Liver (tissue), 3 donors: ENCODE measurements around the gene ILF3.

Experiments
- GABPA ChIP-seq, 2 donors: IDR thresholded peaks in 1 of 2; conservative IDR thresholded peaks in 1 of 2; 2 replicates each; pipeline ENCODE4 v1.6.1; 2016; ENCODE audit warnings: antibody characterized with exemption in 2 of 2, mild to moderate bottlenecking in 1 of 2, moderate library complexity in 1 of 2
- HNF4A ChIP-seq, 2 donors: conservative IDR thresholded peaks; 2 replicates each; pipeline ENCODE4 v1.6.1; 2016; ENCODE audit warnings: antibody characterized with exemption in 2 of 2, mild to moderate bottlenecking in 2 of 2
- REST ChIP-seq: IDR thresholded peaks from 2 replicates; pipeline ENCODE4 v1.6.1; 2016; ENCODE audit warnings: antibody characterized with exemption, mild to moderate bottlenecking
- TF ChIP-seq, protein P1 (sequence below): fragments of 150-350 bp; IDR thresholded peaks from 2 replicates; pipeline ENCODE4 v1.5.1; 2017; ENCODE audit warnings: improper control_type of control experiment, low read depth, low read length; ENCODE audit not compliant: missing input control
- TF ChIP-seq, protein P2 (sequence below): IDR thresholded peaks from 2 replicates; pipeline ENCODE4 v1.6.1; 2016; ENCODE audit warnings: antibody characterized with exemption
- donor health status: healthy.
- donor health status: healthy.

DNA sequence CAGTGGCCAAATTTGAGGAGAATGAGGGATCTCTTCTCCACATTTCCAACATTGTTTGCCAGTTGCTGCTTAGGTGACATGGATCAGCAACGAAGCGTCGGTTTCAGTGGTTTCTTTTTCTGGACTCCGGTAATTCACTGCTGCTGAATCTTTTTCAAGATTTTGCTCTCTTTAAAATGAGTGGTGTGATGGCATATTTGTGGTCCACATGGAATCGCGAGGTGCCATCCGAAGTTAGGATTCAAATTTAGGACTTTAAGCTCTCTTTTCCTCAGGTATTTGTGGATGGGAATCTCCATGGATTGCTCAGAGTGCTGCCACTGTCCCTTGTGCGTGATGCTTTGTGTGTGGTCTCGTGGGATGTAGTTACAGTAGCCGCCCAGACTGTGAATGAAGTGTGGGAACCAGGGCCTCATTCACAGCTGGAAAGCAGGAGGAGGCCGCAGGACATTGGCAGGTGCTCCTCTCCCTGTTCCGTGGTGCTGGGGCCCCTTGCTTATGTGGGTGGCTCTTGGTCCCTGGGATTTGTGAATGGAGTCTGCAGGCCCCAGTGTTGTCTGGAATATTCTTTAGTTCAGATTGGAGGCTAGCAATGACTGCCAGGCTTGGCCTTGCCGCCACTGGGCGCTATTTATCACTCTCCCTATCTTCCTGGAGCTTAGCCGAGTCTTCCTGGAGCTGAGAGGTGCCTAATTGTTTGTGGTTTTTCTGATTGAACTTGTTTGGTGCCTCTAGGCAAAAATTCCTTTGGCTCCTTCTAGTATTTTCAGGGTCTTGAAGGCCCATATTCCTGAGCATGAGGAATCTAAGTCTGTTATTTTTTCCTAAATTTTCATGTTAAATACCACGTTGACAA, 1.5 kb downstream of the ILF3 start:
- TF ChIP-seq REST (no peak), GABPA (IDR thresholded peaks at IDR 0.05 in 1 of 2, conservative IDR thresholded peaks at IDR 0.05 in 1 of 2) (no peak), HNF4A (conservative IDR thresholded peaks at IDR 0.05) (no peak)
- TF ChIP-seq, protein P1, sequence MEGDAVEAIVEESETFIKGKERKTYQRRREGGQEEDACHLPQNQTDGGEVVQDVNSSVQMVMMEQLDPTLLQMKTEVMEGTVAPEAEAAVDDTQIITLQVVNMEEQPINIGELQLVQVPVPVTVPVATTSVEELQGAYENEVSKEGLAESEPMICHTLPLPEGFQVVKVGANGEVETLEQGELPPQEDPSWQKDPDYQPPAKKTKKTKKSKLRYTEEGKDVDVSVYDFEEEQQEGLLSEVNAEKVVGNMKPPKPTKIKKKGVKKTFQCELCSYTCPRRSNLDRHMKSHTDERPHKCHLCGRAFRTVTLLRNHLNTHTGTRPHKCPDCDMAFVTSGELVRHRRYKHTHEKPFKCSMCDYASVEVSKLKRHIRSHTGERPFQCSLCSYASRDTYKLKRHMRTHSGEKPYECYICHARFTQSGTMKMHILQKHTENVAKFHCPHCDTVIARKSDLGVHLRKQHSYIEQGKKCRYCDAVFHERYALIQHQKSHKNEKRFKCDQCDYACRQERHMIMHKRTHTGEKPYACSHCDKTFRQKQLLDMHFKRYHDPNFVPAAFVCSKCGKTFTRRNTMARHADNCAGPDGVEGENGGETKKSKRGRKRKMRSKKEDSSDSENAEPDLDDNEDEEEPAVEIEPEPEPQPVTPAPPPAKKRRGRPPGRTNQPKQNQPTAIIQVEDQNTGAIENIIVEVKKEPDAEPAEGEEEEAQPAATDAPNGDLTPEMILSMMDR: no peak
- TF ChIP-seq, protein P2, sequence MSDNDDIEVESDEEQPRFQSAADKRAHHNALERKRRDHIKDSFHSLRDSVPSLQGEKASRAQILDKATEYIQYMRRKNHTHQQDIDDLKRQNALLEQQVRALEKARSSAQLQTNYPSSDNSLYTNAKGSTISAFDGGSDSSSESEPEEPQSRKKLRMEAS: no peak
